ENCODE data around the gene RSKR.
A peak's percentile ranks its signal among the peaks of the same experiment; 100 is the strongest.
"Not testable (repeated sequence)": the region's sequence is repeated elsewhere in the genome, so short reads cannot be mapped to it uniquely, and the experiment has no call there.

Gene RSKR

GRCh38 chr17:28622186-28622585, 8.2 kb upstream of the RSKR start:
- DNase-seq (ENCODE audit: low read depth, low spot score): no peak

GRCh38 chr17:28620010-28620409, 6.0 kb upstream of the RSKR start:
- DNase-seq (ENCODE audit: low read depth, low spot score): no peak

- DNase-seq (ENCODE audit: low read depth, low spot score): no peak
These were observed 4.5 kb upstream of the RSKR start for GRCh38 chr17:28618464-28618863.

GRCh38 chr17:28616281-28616680, 2.3 kb upstream of the RSKR start:
- no peak for DNase-seq (ENCODE audit: low read depth, low spot score)

- no peak for DNase-seq (ENCODE audit: low read depth, low spot score)
These were observed 1.4 kb upstream of the RSKR start for GRCh38 chr17:28615260-28615940.

DNA sequence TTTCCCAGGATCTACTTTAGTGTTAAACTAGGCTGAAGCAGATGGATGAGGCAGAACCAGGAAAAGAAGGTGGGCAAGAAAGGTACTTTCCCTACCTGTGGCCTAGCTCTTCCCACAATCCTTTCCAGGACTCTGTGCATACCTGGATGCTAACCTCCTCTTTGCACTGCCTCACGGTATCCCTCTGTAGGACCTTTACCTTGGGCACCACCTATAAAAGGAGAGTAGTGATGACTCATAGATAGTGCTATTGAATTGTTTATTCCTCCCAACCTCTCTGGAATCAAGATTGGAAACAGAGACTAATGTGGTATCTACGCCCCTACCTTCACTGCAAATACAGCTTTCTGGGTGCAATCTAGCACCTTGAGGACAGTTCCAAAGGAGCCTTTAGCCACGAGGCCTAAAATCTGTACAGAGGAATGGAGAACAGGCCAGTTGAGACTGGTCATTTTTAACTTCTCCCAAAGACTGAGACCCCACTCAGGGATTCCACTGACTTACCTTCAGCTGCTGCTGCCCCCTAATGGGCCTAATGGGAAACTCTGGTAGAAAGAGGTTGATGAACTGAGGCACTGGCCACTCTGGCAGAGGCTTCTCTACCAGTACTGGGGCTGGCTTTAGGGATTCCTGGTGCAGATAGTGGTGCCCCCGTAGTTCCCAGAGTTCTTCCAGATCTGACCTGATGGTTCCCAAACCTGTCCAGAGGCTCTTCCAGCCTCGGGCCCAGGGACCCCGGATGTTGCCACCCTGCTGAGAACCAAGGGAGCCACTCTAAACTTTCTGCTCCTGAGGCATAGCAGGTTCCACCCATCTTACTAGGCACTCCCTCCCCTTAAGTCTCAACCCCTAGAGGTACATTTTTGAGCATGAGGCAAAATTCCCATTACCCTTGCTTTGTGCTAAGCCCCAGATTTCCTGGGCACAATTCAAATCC, 781 bp downstream of the RSKR start:
- peak; percentile 61 for DNase-seq (ENCODE audit: low read depth, low spot score)

DNA sequence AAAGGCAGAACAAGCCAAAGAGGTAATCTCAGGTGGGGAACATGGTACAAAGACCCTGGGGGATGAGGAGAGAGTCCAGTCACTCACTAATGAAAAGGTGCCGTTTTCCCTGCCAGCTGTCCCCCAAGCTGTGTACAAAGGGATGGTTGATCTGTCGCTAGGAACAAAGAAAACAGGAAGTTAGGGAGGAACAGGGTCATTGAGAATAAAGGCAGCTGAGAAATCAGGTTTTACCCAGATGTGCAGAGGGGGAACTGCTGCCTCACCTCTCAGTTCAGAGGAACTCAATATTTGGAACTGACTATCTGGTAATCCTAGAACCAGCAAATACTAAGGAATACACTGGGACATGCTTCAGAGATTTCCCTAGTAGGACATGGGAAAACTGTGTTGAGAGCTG, 1.5 kb downstream of the RSKR start:
- no peak for DNase-seq (ENCODE audit: low read depth, low spot score)

- no peak for DNase-seq (ENCODE audit: low read depth, low spot score)
These were observed 3.6 kb downstream of the RSKR start for GRCh38 chr17:28610376-28610775.

GRCh38 chr17:28604031-28604430, 10.0 kb downstream of the RSKR start:
- DNase-seq (ENCODE audit: low read depth, low spot score): not testable (repeated sequence)

DNA sequence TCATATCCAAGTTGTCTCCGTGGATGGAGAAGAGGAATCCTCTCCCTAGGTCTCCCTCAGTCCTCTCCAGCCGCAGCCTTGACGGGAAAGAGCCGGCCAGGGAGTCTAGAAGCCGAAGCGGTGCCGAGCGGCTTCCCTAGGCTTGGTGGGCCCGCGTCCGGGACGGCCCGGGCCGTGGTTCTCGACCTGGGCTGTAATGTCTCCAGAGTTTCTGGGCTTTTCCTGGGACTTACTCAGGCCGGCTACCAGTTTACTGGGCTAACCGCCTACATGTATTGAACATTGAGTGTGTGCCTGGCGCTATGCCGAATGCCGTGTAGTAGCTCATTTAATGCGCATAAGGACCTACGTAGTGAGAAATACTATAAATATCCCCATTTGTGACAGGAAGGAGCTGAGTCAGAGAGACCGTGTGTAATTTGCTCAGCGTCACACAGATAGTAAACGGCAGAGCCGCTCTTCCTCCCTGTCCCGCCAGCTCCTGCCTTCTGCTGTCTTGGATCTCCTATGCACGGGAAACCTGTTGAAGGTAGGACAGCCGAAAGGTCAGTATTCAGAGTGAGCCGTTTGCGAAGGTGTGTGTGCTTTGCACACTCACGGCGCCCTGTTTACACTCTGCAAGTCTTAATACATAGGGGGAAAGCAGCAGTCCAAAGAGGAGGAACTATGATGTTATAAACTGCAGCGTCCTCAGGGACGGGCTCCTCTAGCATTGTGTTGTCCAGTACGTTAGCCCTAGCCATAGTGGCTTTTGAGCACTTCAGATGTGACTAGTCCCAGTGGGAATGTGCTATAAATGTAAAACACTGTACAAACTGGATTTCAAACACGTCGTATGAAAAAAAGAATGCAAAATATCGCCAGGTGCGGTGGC, 14.4 kb downstream of the RSKR start:
- DNase-seq (ENCODE audit: low read depth, low spot score): peak; percentile 84

GRCh38 chr17:28598799-28599310, 15.1 kb downstream of the RSKR start, which contains the start of gene SPAG5:
Gene SPAG5 (minus strand): TSS chr17:28599025. CDS start chr17:28598946, 79 bp downstream.
- DNase-seq (ENCODE audit: low read depth, low spot score): peak; percentile 97

DNA sequence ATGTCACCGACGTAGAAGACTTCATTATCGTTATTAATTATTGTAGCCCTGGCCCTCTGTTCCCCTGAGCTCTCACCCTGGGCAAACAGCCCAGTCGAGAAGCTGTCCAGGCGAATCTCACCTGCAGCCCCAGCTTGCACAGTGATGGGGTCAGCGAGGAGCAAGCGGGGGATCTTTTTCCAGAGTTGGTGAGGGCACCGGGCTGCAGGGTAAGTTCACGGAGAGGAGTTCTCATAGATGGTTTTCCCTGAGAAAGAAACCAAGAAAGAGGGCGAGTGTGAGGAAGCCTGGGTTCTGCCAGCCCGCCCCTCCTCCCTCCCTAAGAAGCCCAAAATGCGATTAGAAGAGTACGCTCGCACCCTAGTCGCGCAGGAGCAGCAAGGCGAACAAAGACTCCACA, 15.6 kb downstream of the RSKR start:
- no peak for DNase-seq (ENCODE audit: low read depth, low spot score)

DNA sequence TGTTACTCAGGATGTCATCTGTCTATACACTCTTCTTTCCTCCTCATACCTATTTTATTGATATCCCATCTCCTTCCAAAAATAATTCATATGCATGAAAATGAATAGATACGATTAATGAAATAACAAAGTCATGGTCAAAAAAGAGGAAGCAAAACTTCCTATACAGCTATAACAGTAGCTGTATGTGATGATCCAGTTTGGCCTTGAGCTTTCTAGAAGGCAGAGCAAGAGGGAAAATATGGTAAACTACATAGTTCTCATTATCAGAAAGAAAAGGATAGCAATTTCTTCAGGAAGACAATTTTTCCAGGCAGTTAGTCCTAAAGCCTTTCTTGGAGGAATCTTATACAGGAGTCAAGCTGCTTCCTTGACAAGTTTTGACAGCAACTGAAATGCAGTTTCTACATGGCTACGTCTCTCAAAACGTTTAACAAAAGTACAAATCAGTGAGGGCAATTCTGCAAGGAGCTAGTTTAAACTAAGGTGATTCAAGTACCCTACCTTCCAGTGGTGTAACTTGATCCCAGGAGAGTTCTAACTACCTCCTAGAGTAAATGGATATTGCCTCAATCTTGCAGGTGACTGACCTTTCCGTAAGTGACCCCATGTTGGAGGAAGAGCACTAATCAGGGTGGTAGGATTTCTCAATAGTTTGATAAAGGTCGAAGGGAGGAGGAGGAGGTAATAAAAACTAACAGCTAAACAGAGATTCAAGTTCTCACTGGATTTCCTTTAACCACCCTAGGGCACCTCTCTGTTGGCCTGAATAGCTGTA, 16.2 kb downstream of the RSKR start:
- no peak for DNase-seq (ENCODE audit: low read depth, low spot score)

DNA sequence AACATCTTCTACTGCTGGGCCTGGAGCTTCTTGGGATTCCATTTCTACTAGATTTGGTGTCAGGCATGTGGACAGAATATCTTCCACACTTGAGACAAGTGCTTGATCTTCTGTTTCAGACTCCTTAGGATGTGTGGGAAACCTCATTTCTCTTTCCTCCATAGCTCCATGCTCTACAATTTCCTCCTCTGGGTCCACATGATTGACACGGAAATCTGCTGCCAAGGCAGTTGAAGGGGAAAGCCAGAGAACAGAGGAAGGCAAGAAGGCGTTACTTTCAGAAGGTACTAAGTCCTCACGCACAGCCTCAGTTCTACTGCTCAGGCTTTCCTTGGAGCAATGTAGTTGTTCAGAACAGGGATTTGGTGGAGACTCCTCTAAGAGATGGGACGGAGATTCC, 21.7 kb downstream of the RSKR start:
- no peak for DNase-seq (ENCODE audit: low read depth, low spot score)

DNA sequence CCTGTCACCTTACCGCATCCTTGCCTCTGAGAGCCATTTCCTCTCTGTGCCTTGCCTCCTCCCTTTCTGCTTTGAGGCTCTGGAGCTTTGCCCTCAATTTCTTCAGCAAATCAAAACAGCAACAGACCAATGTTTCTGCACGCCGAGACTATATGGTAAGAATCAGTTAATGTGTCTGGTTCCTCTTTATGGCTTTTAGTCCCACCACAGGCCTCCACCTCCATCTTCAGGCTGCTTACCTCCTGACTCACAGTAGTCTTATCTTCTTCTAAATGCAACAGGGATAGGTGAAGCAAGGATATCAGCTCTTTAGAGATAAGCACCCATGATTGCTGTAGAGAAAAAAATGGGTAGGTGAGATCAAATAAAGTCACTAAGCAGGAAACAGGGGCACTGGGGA, 28.1 kb downstream of the RSKR start:
- no peak for DNase-seq (ENCODE audit: low read depth, low spot score)

DNA sequence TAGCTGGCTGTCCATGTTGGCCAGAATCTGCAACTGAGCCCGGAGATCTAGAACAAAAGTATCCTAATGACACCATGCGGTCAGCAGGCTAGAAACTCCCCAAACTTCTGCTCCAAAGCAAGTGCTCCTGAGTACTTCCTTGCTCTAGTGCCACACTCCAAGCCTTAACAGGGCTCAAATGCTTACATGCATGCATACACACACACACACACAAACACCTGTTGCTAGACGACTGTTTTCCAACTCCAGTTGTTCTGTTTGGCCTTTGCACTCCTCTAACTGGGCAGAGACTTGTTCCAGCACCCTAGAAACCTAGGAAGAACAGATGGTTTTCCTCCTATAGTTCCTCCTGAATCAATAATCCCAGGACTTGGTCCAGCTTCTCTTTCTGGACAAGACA, 29.6 kb downstream of the RSKR start:
- DNase-seq (ENCODE audit: low read depth, low spot score): no peak

- DNase-seq (ENCODE audit: low read depth, low spot score): no peak
These were observed 31.5 kb downstream of the RSKR start for GRCh38 chr17:28582513-28582912.

DNA sequence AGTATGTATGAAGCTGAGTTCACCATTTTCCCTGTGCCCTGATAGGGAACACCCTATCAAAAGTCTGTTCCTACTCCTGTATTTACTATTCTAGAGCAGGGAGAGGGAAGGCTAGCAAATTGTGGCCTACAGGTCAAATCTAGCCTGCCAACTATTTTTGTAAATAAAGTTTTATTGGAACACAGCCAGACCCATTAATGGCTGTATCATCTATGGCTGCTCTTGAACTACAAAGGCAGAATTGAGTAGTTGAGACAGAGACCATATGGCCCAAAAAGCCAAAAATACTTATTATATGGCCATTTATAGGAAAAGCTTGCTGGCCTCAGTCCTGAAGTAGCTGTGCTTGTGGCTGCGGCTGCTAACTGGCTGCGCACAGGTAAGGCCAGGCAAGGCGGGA, 33.0 kb downstream of the RSKR start:
- DNase-seq (ENCODE audit: low read depth, low spot score): no peak

- no peak for DNase-seq (ENCODE audit: low read depth, low spot score)
These were observed 34.5 kb downstream of the RSKR start for GRCh38 chr17:28579526-28579925.

- no peak for DNase-seq (ENCODE audit: low read depth, low spot score)
These were observed 35.5 kb downstream of the RSKR start for GRCh38 chr17:28578246-28579195.
